ENCODE results near the gene BLACAT1.
A peak's percentile ranks its signal among the peaks of the same experiment; 100 is the strongest.

DNA sequence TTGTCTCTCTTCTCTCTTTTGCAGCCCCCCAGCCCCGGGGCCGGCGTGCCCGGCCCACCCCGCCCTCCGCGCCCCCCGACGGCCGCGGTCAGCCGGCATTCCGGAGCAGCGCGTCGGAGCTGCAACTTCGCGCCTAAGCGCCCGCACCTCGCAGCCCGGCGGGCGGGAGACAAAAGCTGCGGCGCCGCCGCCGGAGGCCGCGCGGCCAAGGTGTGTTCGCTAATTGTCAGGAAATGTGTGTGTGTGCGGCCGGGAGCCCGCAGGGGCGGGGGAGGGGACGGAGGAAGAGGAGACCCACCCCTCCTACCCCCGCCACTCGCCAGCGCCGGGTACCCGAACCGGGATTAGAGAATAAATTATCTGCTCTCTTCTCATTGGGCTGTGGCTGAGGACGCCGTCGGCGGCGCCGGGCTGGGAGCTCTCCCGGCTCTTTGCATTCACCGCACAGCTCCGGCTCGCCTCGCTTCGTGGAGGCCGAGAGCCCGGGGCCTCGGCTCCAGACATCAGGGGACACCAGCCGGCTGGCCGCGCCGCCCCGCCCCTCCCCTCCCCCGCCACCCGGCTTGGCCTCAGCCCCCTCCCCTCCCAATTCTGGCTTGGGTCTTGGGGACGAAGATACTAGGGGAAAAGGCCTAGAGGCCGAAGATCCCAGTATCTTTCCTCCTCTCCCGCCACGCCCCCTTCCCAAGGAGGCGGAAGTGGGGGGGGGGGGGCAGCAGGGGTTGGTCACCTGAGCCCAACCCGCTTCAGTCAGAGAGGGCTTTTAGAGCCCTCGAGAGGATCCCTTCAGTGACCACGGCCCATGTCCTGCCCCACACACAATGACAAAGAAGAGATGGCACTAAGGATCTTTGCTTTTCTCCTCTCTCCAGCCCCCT is 1.3 kb upstream of the BLACAT1 start:
- TF ChIP-seq, protein P1, sequence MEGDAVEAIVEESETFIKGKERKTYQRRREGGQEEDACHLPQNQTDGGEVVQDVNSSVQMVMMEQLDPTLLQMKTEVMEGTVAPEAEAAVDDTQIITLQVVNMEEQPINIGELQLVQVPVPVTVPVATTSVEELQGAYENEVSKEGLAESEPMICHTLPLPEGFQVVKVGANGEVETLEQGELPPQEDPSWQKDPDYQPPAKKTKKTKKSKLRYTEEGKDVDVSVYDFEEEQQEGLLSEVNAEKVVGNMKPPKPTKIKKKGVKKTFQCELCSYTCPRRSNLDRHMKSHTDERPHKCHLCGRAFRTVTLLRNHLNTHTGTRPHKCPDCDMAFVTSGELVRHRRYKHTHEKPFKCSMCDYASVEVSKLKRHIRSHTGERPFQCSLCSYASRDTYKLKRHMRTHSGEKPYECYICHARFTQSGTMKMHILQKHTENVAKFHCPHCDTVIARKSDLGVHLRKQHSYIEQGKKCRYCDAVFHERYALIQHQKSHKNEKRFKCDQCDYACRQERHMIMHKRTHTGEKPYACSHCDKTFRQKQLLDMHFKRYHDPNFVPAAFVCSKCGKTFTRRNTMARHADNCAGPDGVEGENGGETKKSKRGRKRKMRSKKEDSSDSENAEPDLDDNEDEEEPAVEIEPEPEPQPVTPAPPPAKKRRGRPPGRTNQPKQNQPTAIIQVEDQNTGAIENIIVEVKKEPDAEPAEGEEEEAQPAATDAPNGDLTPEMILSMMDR (conservative IDR thresholded peaks at IDR 0.05) = no peak
- TF ChIP-seq EZH2 (IDR thresholded peaks at IDR 0.05; ENCODE audit: low read depth) = peak; percentile 98
